ENCODE data around the gene CPNE8. TPM values are rescaled to one million over a fixed set of nuclear protein-coding genes. Genes with fewer than 3 reads are reported as not detected.

The CPNE8 gene
- total and polyA plus RNA-seq, 2 experiments from 2014 or later = 3.5 to 4.1 TPM

- no peaks in the 10 kb centered on the region for H4K20me1 ChIP-seq (ENCODE audit: insufficient read depth)
- no peaks in the 10 kb centered on the region for H3K36me3 ChIP-seq (ENCODE audit: low read depth)
- in situ Hi-C loops (cut with MboI) = no loop called here
- H3K79me2 ChIP-seq (ENCODE audit: insufficient read depth) = no peaks in the 10 kb centered on the region
- H3K4me3 ChIP-seq = no peak overlapping the region
- DNase-seq = no peak
- no peaks in the 10 kb centered on the region for H3K4me1 ChIP-seq (ENCODE audit: insufficient read depth)
- 37% methylated on average over 5 of the region's 5 CpGs for WGBS, 2 experiments (ENCODE audit: low coverage in 1 of 2, low lambda C conversion rate in 2 of 2, missing lambda C conversion rate in 2 of 2)
- no peaks in the 10 kb centered on the region for H3F3A ChIP-seq (ENCODE audit: insufficient read depth)
- no peak overlapping the region for H3K27ac ChIP-seq
- TF ChIP-seq EZH2phosphoT487 (IDR thresholded peaks at IDR 0.05; ENCODE audit: insufficient read depth, low read depth) (no peak), EZH2 (IDR thresholded peaks at IDR 0.05; ENCODE audit: insufficient read depth, poor library complexity, severe bottlenecking) (no peak)
- no peak overlapping the region for H3K4me2 ChIP-seq (ENCODE audit: unreplicated experiment)
- H3K9ac ChIP-seq = no peak overlapping the region
- no peak overlapping the region for H2AFZ ChIP-seq
- no peaks in the 10 kb centered on the region for H3K27me3 ChIP-seq (replicated peaks; ENCODE audit: insufficient read depth)
- no peaks in the 10 kb centered on the region for H3K9me2 ChIP-seq (ENCODE audit: insufficient read depth)
- H3K9me3 ChIP-seq (ENCODE audit: low read depth) = no peaks in the 10 kb centered on the region
Measured at GRCh38 chr12:38934078-38934584, 28.7 kb upstream of the CPNE8 start.

GRCh38 chr12:38932320-38932719, 26.9 kb upstream of the CPNE8 start:
- H3K4me2 ChIP-seq (ENCODE audit: unreplicated experiment) = no peak overlapping the region
- no peaks in the 10 kb centered on the region for H3K27me3 ChIP-seq (replicated peaks; ENCODE audit: insufficient read depth)
- H3K36me3 ChIP-seq (ENCODE audit: low read depth) = no peaks in the 10 kb centered on the region
- WGBS, 2 experiments (ENCODE audit: low coverage in 1 of 2, low lambda C conversion rate in 2 of 2, missing lambda C conversion rate in 2 of 2) = 61 to 76% methylated on average over 7 of the region's 7 CpGs
- in situ Hi-C loops (cut with MboI) = no loop called here
- H4K20me1 ChIP-seq (ENCODE audit: insufficient read depth) = no peaks in the 10 kb centered on the region
- no peaks in the 10 kb centered on the region for H3K79me2 ChIP-seq (ENCODE audit: insufficient read depth)
- DNase-seq = no peak
- no peak for TF ChIP-seq EZH2phosphoT487 (IDR thresholded peaks at IDR 0.05; ENCODE audit: insufficient read depth, low read depth)
- no peak for TF ChIP-seq EZH2 (IDR thresholded peaks at IDR 0.05; ENCODE audit: insufficient read depth, poor library complexity, severe bottlenecking)
- H3K27ac ChIP-seq = no peak overlapping the region
- H3K9me3 ChIP-seq (ENCODE audit: low read depth) = no peaks in the 10 kb centered on the region
- no peaks in the 10 kb centered on the region for H3K4me1 ChIP-seq (ENCODE audit: insufficient read depth)
- H2AFZ ChIP-seq = no peak overlapping the region
- H3F3A ChIP-seq (ENCODE audit: insufficient read depth) = no peaks in the 10 kb centered on the region
- H3K9me2 ChIP-seq (ENCODE audit: insufficient read depth) = no peaks in the 10 kb centered on the region
- no peak overlapping the region for H3K4me3 ChIP-seq
- no peak overlapping the region for H3K9ac ChIP-seq

GRCh38 chr12:38931461-38931860, 26.1 kb upstream of the CPNE8 start:
- no peak overlapping the region for H3K9ac ChIP-seq
- DNase-seq = no peak
- no peaks in the 10 kb centered on the region for H3K4me1 ChIP-seq (ENCODE audit: insufficient read depth)
- no peaks in the 10 kb centered on the region for H3K36me3 ChIP-seq (ENCODE audit: low read depth)
- H4K20me1 ChIP-seq (ENCODE audit: insufficient read depth) = no peaks in the 10 kb centered on the region
- H3K9me3 ChIP-seq (ENCODE audit: low read depth) = no peaks in the 10 kb centered on the region
- no peak overlapping the region for H3K27ac ChIP-seq
- 62 to 64% methylated on average over 8 of the region's 8 CpGs for WGBS, 2 experiments (ENCODE audit: low coverage in 1 of 2, low lambda C conversion rate in 2 of 2, missing lambda C conversion rate in 2 of 2)
- no peak overlapping the region for H2AFZ ChIP-seq
- no peaks in the 10 kb centered on the region for H3K9me2 ChIP-seq (ENCODE audit: insufficient read depth)
- TF ChIP-seq EZH2phosphoT487 (IDR thresholded peaks at IDR 0.05; ENCODE audit: insufficient read depth, low read depth) (no peak), EZH2 (IDR thresholded peaks at IDR 0.05; ENCODE audit: insufficient read depth, poor library complexity, severe bottlenecking) (no peak)
- in situ Hi-C loops (cut with MboI) = no loop called here
- H3K27me3 ChIP-seq (replicated peaks; ENCODE audit: insufficient read depth) = no peaks in the 10 kb centered on the region
- no peaks in the 10 kb centered on the region for H3K79me2 ChIP-seq (ENCODE audit: insufficient read depth)
- no peak overlapping the region for H3K4me2 ChIP-seq (ENCODE audit: unreplicated experiment)
- H3F3A ChIP-seq (ENCODE audit: insufficient read depth) = no peaks in the 10 kb centered on the region
- H3K4me3 ChIP-seq = no peak overlapping the region

GRCh38 chr12:38930990-38931389, 25.6 kb upstream of the CPNE8 start:
- Histone ChIP-seq H4K20me1 (ENCODE audit: insufficient read depth) (no peaks in the 10 kb centered on the region), H3K4me1 (ENCODE audit: insufficient read depth) (no peaks in the 10 kb centered on the region), H3K9me3 (ENCODE audit: low read depth) (no peaks in the 10 kb centered on the region), H2AFZ (no peak overlapping the region), H3K27ac (no peak overlapping the region), H3K9ac (no peak overlapping the region), H3F3A (ENCODE audit: insufficient read depth) (no peaks in the 10 kb centered on the region), H3K79me2 (ENCODE audit: insufficient read depth) (no peaks in the 10 kb centered on the region), H3K27me3 (replicated peaks; ENCODE audit: insufficient read depth) (no peaks in the 10 kb centered on the region), H3K4me3 (no peak overlapping the region), H3K36me3 (ENCODE audit: low read depth) (no peaks in the 10 kb centered on the region), H3K4me2 (ENCODE audit: unreplicated experiment) (no peak overlapping the region), H3K9me2 (ENCODE audit: insufficient read depth) (no peaks in the 10 kb centered on the region)
- TF ChIP-seq EZH2 (IDR thresholded peaks at IDR 0.05; ENCODE audit: insufficient read depth, poor library complexity, severe bottlenecking) (no peak), EZH2phosphoT487 (IDR thresholded peaks at IDR 0.05; ENCODE audit: insufficient read depth, low read depth) (no peak)
- 32 to 40% methylated on average over 4 of the region's 4 CpGs for WGBS, 2 experiments (ENCODE audit: low coverage in 1 of 2, low lambda C conversion rate in 2 of 2, missing lambda C conversion rate in 2 of 2)
- in situ Hi-C loops (cut with MboI) = no loop called here
- no peak for DNase-seq

DNA sequence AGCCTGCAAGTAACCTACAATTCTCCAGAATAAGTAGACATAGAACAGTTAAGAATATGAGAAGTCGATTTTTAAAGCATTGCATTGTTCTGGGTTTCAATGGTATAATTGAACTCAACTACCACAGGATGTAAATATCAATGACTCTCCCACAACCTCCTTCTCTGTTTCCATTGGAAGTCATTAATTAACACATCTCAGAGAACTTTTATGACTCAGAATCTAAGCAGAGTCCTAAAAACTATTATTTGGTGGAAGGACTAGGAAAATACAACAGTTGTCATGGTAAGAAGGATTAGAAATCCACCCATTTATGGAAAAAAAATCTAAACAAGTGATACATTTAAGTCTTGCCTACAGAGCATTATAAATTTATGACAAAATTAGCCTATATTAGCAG, 21.1 kb upstream of the CPNE8 start:
- 15 to 21% methylated on average over 1 of the region's 1 CpG for WGBS, 2 experiments (ENCODE audit: low coverage in 1 of 2, low lambda C conversion rate in 2 of 2, missing lambda C conversion rate in 2 of 2)
- H3K9me3 ChIP-seq (ENCODE audit: low read depth) = no peaks in the 10 kb centered on the region
- no peak overlapping the region for H3K9ac ChIP-seq
- no peak for DNase-seq
- no peaks in the 10 kb centered on the region for H3F3A ChIP-seq (ENCODE audit: insufficient read depth)
- in situ Hi-C loops (cut with MboI) = no loop called here
- no peak overlapping the region for H3K27ac ChIP-seq
- H2AFZ ChIP-seq = no peak overlapping the region
- no peaks in the 10 kb centered on the region for H4K20me1 ChIP-seq (ENCODE audit: insufficient read depth)
- no peaks in the 10 kb centered on the region for H3K36me3 ChIP-seq (ENCODE audit: low read depth)
- H3K4me2 ChIP-seq (ENCODE audit: unreplicated experiment) = no peak overlapping the region
- TF ChIP-seq EZH2 (IDR thresholded peaks at IDR 0.05; ENCODE audit: insufficient read depth, poor library complexity, severe bottlenecking) (no peak), EZH2phosphoT487 (IDR thresholded peaks at IDR 0.05; ENCODE audit: insufficient read depth, low read depth) (no peak)
- H3K27me3 ChIP-seq (replicated peaks; ENCODE audit: insufficient read depth) = no peaks in the 10 kb centered on the region
- no peaks in the 10 kb centered on the region for H3K4me1 ChIP-seq (ENCODE audit: insufficient read depth)
- H3K79me2 ChIP-seq (ENCODE audit: insufficient read depth) = no peaks in the 10 kb centered on the region
- H3K9me2 ChIP-seq (ENCODE audit: insufficient read depth) = no peaks in the 10 kb centered on the region
- H3K4me3 ChIP-seq = no peak overlapping the region

All from GM23248 (cell line).